Measurements from ENCODE around the gene TPGS1.
A peak's percentile ranks its signal among the peaks of the same experiment; 100 is the strongest.

TPGS1 gene

DNA sequence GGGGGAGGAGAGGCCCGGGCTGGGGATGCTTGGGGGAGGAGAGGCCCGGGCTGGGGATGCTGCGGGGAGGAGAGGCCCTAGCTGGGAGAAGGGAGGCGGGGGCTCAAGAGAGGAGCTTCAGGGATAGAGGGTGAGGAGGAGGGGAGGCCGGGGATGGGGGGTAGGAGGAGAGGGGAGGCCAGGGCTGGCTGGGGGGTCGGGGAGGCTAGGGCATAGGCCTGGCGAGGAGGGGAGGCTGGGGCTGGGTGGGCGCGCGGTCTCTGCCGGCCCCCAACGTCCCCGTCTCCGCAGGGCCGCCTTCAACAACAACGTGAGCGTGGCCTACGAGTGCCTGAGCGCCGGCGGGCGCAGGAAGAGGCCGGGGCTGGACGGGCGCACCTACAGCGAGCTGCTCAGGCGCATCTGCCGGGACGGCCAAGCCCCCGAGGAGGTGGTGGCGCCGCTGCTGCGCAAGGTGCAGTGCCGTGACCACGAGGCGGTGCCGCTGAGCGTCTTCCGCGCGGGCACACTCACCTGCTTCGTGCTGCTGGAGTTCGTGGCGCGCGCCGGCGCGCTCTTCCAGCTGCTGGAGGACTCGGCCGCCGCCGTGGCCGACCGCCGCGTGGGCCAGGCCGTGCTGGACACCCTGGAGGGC, 11.4 kb downstream of the TPGS1 start:
- no peak for DNase-seq (ENCODE audit: low spot score)

- no peak for DNase-seq (ENCODE audit: low spot score)
Measured at GRCh38 chr19:519449-519865, 12.2 kb downstream of the TPGS1 start.

DNA sequence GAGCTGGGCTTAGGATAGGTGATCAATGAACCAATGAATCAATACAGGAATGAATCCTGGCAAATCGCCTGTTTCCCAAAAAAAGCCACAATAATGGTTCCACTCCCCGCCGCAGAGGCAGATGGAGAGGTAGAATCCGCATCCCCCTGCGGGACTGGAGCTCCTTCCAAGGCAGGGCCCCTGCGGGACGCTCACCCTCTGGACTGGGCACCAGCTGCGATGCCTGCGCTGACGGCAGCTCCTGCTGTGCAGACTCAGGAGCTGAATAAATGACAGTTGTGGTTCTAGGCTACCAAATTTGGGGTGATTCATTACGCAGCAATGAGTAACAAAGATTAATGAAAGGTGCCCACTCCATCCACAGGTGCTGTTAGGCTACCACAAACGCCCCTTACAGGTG, 15.4 kb downstream of the TPGS1 start:
- no peak for DNase-seq (ENCODE audit: low spot score)

GRCh38 chr19:524062-524674, 16.9 kb downstream of the TPGS1 start:
- DNase-seq (ENCODE audit: low spot score), result no peak

GRCh38 chr19:525029-525428, 17.7 kb downstream of the TPGS1 start:
- no peak for DNase-seq (ENCODE audit: low spot score)

- no peak for DNase-seq (ENCODE audit: low spot score)
Measured at GRCh38 chr19:525857-526419, 18.6 kb downstream of the TPGS1 start.

- DNase-seq (ENCODE audit: low spot score), result no peak
Measured at GRCh38 chr19:530134-531008, 23.1 kb downstream of the TPGS1 start.

- DNase-seq (ENCODE audit: low spot score), result peak; percentile 90
Measured at GRCh38 chr19:531009-531752, 23.9 kb downstream of the TPGS1 start.

GRCh38 chr19:531753-532560, 24.7 kb downstream of the TPGS1 start, which contains the start of gene CDC34:
Gene CDC34, plus strand, starts transcription at chr19:531760. Its CDS starts 172 bp downstream, at chr19:531932.
- no peak for DNase-seq (ENCODE audit: low spot score)

GRCh38 chr19:532561-533363, 25.5 kb downstream of the TPGS1 start:
- peak; percentile 68 for DNase-seq (ENCODE audit: low spot score)

DNA sequence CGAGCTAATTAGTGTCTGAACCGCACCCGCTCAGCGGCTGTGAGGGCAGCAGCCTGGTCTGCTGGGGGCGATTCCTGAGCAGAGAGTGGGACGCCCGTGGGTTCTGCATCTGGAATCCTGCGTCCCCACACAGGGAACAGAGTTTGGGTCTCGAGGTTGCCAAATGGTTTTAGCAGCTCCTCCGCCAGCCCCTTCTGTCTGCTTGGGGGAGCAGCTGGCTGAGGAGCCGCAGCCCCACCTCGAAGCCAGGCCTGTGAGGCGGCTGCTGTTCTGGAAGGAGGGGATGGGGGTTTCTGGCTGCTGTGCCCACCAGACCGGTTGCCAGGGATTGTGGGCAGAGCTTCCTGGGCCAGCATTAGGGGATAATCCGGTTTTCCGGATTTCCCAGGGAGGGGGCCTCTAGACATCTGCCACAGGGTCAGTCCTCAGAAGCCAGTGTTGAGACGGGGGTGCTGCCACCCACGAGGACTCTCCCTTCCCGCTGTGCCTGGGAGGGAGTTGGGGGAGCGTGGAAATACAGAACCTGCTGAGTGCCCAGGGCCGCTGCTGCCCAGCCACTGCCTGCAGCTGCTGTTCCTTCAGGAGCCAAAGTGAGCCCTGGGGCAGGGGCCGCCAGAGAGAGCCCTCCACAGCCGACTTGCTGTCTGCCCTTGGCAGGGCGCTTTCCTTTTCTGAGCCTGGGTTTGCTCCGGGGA, 26.2 kb downstream of the TPGS1 start:
- DNase-seq (ENCODE audit: low spot score), result no peak

DNA sequence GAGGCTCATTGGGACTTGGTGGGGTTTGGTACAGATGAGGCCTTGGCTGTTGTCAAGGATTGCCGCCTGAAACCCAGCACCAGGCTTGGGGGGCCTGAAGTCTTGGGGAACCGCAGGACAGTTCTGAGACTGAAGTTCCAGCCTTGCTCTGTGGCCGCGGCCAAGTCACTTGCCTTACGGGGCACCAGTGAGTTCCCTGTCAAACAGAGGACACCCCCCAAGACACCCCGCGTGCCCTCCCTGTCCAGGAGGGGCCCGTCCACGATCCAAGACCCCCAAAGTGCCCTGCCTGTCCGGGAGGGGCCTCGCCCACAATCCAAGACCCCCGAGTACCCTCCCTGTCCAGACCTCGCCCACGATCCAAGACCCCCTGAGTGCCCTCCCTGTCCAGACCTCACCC, 26.8 kb downstream of the TPGS1 start:
- no peak for DNase-seq (ENCODE audit: low spot score)

DNA sequence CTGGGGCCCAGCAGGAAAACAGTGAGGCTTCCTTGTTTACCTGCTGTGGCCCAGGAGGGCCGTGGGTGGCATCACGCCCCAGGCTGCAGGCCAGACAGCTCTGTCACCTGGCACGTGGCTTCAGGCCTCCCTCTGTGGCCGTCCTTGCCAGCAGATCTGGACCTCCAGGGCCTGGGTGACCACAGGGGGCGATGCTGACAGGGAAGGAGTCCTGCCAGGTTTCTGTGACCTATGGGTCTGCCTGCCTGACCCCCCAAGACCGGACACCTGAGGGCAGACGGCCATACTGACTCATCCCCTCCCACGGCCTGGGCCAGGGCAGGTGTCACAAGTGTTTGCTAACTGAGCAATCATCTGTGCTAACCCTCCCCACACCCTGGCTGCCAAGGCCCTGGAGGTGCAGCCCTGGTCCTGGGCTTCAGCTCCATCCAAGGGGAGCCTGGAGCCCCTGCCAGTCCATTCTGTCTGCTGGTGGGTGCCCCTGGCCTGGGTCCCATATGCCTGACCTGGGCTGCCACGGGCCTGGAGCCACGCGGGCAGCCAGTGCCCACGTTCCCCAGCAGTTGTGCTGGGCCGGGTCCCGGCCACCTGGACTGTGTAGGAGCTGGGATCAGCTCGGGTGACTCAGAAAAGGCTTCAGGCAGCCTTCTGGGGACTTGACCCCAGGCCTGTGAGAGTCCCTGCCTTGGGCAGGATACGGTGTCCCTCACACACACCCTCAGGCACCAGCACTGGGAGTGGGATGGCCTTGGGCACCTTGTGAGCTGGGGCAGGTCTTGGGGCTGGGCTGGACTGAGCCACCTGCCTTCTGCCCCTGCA, 27.9 kb downstream of the TPGS1 start:
- DNase-seq (ENCODE audit: low spot score), result peak; percentile 94

- DNase-seq (ENCODE audit: low spot score), result no peak
Measured at GRCh38 chr19:536031-536880, 29.0 kb downstream of the TPGS1 start.

DNA sequence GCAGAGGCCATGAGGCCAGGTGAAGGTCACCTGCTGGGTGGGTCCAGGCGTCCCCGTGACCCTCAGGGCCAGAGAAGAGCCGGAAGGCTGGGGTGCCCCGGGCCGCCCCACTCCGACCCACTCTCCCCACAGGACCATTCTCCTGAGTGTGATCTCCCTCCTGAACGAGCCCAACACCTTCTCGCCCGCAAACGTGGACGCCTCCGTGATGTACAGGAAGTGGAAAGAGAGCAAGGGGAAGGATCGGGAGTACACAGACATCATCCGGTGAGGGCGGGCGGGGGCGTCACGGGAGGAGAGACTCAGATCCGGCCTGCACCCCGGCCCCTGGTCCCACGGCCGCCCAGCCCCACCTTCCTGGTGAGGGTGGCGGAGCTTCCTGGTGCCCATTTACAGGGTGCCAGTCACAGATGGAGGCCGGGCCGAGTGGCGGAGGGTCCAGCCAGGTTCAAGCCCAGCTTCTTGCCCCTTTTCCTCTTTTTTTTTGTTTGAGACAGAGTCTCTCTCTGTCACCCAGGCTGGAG, 29.6 kb downstream of the TPGS1 start:
- DNase-seq (ENCODE audit: low spot score), result no peak

DNA sequence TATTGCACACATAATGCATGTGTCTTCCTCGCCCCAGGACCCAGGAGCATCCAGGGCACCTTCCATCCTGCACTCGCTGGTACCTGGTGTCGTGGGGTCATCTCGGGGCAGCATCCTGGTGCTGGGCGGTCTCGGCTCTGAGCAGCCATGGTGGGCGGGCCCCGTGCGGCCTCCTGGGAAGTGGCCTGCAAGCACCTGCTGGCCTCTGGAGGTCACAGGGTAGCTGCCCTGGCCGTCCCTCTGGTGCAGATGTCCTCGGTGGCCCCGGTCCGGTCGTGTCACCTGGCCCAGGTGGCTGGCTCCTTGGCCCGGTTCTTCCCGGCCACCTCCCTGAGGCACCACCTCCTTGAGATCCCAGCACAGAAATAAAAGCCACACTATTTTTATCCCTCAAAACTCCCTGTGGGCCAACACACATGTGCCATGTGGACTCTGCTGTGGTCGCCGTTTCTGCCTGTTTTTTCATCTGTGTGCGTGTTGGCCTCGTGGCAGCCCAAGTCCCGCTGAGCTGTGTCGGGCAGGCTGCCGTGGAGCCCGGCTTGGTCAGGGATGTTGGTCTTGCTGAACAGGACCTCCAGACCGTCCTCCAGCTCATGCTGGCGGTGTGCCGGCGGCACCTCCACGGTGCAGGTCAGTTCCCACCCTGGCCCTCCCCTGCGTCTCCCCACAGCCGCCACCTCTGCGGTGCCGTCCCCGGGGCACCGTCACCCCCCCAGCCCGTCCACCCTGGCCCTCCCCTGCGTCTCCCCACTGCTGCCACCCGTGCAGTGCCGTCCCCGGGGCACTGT, 31.5 kb downstream of the TPGS1 start:
- DNase-seq (ENCODE audit: low spot score), result no peak

All from kidney tubule cell (primary cell).